Left renal cortex interstitium (tissue), 4 donors: ENCODE measurements around the gene QRFP. TPM values are rescaled to one million over a fixed set of nuclear protein-coding genes. Genes with fewer than 3 reads are reported as not detected.
"Not testable (repeated sequence)": the region's sequence is repeated elsewhere in the genome, so short reads cannot be mapped to it uniquely, and the experiment has no call there.

Source experiments
- DNase-seq, 4 donors: peaks; one replicate each; pipeline ENCODE4 v3.0.0-alpha.2; 2013; ENCODE audit warnings: low read depth in 4 of 4, low spot score in 2 of 4, missing footprints in 1 of 4
- polyA plus RNA-seq, 4 donors: library from polyadenylated mRNA; unstranded; fragments of 120-200 nt; gene quantifications; one replicate each; pipeline ENCODE4 v1.2.1, GENCODE V29; 2013; ENCODE audit not compliant: insufficient read length in 4 of 4

Gene QRFP
- polyA plus RNA-seq, 4 donors = 0.32 to 0.81 (median 0.49) TPM

GRCh38 chr9:130858739-130859705 is 37.6 kb downstream of the QRFP start:
- DNase-seq = no peak

- no peak for DNase-seq
These were observed 38.5 kb downstream of the QRFP start for GRCh38 chr9:130857864-130858738.

GRCh38 chr9:130856474-130856873 is 40.1 kb downstream of the QRFP start:
- DNase-seq = no peak

DNA sequence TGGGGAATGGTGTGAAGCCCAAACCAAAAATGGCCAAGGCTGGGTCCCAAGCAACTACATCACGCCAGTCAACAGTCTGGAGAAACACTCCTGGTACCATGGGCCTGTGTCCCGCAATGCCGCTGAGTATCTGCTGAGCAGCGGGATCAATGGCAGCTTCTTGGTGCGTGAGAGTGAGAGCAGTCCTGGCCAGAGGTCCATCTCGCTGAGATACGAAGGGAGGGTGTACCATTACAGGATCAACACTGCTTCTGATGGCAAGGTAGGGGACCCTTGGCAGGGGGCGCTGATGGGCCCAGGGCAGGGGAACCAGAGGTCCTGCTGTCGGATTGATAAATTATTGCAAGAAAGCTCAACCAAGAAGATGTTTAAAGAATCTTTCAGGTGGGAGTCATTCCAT is 41.8 kb downstream of the QRFP start:
- DNase-seq = no peak

- no peak for DNase-seq
These were observed 42.5 kb downstream of the QRFP start for GRCh38 chr9:130854092-130854491.

GRCh38 chr9:130852801-130853200 is 43.8 kb downstream of the QRFP start:
- DNase-seq = no peak

- DNase-seq = no peak
These were observed 47.3 kb downstream of the QRFP start for GRCh38 chr9:130849356-130849755.

GRCh38 chr9:130848514-130848913 is 48.1 kb downstream of the QRFP start:
- DNase-seq = not testable (repeated sequence)

GRCh38 chr9:130847306-130848217 is 49.0 kb downstream of the QRFP start:
- DNase-seq = no peak

- DNase-seq = no peak
These were observed 49.9 kb downstream of the QRFP start for GRCh38 chr9:130846487-130847305.

GRCh38 chr9:130845901-130846481 is 50.6 kb downstream of the QRFP start:
- no peak for DNase-seq

DNA sequence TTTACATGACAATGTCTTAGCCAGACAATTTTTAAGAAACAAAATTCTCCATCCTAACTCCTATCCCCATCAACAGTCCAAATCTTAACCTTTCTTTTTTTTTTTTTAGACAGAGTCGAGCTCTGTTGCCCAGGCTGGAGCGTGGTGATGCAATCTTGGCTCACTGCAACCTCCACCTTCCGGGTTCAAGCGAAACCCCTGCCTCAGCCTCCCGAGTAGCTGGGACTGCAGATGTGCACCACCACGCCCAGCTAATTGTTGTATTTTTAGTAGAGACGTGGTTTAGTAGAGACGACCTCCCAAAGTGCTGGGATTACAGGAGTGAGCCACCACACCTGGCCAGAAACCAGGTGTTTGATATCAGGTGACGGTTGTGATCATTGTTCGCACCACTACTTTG is 51.4 kb downstream of the QRFP start:
- no peak for DNase-seq

DNA sequence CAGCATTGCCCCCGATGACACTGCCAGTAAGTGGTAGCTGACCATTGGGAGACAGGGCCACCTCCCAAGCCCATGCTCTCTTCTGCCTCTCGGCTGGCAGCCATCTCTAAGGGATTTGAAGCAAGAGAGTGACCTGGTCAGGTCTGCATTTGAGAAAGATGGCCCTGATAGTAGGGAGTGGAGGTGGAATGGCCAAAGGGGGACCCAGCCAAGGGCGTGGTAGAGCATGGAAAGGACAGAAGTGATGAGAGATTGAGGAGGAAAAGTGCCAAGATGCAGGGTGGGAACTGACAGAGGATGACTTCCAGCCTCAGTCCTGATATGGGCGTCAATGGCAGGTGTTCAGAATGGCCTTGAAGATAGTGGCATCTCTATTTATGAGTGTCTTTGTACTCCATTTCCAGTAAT is 52.6 kb downstream of the QRFP start:
- no peak for DNase-seq

DNA sequence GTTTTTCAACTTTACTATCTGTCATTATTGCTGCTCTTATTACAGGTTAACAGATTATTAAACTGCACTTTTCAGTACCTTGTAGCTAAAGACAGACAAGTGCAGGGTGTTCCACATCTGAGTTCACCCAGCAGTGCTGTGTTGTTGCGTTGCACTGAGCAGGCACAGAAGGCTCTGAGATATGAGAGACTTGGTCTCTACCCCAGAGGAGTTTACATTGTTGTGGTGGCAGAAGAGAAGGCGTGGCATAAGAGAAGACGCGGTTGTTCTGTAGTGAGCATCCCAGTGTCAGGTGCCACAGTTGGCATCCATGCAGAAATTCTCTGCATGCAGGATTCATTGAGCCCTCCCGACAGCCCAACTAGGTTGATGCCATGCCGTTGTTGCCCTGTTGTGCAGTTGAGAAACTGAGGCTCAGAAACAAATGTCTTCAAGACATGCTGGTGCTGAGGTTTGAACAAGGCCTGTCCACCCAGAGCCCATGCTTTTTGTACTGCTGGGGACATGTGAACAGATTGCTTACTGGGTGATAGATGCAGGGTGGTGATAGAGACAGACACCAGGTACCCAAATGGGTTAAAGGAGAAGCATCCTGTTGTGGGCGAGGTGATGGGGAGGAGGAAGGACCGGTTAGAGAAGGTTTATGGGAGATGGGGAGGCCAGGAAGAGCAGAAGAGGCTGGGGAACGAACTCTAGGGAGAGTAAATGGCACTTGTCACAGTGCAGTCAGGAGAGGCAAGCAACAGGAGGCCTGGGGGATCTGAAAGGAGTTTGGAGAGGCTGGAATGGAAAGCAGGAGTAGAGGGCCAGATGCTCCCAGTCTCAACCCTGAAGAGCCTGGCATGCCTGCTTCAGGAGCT is 53.3 kb downstream of the QRFP start:
- no peak for DNase-seq
